ENCODE data around the gene VKORC1L1.
"Not testable (repeated sequence)": the region's sequence is repeated elsewhere in the genome, so short reads cannot be mapped to it uniquely, and the experiment has no call there.

- not testable (repeated sequence) for TF ChIP-seq CTCF, EZH2 (IDR thresholded peaks at IDR 0.05)
Measured at GRCh38 chr7:65873582-65874193, 814 bp downstream of the VKORC1L1 start.

Measured in neural progenitor cell (in vitro differentiated cells).